GM21576 (cell line): Measurements from ENCODE around the gene TMCO6.
"Not testable (repeated sequence)": the region's sequence is repeated elsewhere in the genome, so short reads cannot be mapped to it uniquely, and the experiment has no call there.

Experiments used
- ATAC-seq: cut with Tn5 transposase; IDR thresholded peaks from one replicate; pipeline ENCODE4 v1.9.1; 2021; ENCODE audit warnings: mild to moderate bottlenecking, moderate library complexity; ENCODE audit not compliant: unreplicated experiment

Gene TMCO6

DNA sequence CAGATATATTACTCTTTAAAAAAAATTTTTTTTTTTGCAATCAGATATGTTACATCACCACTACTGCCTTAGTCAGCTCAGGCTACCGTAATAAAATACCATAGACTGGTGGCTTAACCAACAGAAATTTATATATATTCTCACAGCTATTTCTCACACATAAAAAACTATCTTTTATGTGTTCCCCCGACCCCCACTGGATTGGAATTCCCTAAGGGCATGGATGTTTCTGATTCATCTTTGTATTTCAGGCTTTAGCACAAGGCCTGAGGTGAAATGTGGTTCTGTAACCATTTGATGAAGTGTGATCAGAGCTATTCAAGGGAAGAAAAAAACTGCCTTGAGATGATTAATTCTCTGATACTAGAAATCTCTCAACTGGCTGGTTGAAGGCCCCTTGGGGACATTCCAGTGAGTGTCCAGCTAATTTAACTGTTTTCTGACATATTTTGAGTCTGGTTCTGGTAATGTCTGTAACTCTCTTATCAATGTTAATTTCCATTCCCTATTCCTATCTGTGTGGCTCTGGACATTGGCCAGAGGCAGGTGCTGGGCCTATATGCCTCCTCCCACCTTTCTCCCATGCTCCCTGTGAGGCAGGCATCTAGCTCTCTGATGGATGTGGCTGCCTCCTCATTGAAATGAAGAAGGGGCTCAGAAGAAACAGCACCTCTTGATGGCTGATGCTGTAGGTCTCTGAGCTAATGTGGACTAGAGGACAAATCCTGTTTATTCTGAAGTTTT, 8.8 kb upstream of the TMCO6 start:
- ATAC-seq: no peak

DNA sequence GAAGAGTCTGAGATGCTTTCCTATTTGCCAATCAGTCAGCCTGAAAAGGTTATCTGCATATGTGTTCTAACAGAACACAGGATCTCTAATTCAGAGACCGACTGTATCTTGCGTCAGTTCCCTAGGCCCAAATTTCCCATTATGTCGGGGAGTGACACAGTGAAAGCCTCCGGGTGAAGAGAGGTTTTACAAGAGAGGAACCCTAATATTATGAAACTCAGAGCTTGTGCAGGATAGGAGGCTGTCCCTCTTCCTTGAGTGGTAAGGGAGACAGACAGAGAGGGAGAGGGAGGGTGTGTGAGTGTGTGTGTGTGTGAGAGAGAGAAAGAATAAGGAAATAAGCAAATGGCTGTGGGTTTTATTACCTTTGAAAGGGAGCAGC, 8.2 kb upstream of the TMCO6 start:
- no peak for ATAC-seq

DNA sequence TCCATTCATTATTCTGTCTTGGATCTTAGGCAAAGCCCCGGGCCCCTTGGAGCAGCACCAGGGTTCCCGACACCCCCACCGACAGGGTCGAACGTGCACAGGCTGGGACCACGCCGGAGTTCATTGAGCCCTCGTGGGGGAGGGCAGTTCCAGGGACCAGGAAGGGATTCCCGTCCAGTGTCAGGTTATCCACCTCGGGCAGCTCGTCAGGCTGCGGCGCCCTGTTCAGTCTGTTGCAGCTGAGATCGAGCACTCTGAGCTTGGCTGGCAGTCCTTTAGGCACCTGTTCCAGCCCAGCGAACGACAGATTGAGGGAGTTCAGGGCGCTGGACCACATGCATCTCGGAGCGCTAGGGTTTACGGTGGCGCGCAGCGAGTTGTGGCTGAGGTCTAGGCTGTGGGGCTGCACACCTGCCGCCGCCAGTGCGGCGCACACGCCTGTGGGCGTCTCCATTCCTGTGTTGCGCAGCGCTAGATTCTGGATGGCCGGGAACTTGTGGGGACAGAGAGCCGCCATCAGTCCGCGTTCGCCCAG, 7.4 kb upstream of the TMCO6 start:
- ATAC-seq: no peak

DNA sequence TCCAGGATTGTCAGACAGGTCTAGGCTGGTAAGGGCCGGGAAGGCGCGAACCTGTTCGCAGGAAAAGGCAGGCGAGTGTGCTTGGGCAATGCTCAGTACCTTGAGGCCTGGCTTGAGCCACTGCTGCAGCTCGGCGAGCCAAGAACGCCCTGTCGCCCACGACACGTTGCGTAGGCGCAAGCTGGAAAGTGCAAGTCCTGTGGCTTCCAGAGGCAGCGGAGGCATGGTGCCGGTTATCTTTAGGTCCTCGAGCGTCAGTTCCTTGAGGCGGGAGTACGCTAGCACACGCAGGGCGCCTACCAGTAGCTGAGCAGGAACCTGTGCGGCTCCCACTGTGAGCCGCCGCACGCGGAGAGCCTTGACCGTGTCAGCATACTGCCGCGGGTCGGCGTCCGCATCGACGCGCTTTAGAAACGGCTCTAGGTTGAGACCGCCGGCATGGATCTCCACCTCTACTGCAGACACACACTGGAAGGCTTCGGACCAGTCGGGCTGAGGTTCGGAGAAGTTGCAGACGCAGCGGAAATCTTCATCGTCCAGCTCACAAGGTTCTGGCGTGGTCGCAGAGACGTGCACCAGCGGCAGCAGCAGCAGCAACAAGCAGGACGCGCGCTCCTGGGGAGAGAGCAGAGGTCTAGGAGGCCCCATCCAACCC, 6.8 kb upstream of the TMCO6 start:
- ATAC-seq: no peak

DNA sequence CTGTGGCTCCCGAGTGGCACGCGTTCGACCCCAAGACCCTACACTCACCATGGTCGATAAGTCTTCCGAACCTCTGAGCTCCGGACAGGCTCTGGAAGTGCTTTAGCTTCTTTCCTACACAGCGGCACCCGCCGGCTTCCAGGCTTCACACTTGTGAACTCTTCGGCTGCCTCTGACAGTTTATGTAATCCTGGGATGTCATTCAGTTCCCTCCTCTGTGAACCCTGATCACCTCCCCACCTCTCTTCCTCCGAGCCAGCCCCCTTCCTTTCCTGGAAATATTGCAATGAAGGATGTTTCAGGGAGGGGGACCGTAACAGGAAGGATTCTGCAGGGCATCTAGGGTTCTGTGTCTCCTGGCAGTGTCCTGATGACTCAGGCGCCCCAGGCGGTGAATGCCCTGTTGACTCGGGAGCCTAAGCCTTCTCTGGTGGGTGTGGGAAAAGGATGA, 6.2 kb upstream of the TMCO6 start, which contains the start of gene CD14:
Gene CD14 (minus strand): TSS at position 155 of the 451 bp plus-strand sequence. CDS start 104 bp downstream, at position 51.
- no peak for ATAC-seq

DNA sequence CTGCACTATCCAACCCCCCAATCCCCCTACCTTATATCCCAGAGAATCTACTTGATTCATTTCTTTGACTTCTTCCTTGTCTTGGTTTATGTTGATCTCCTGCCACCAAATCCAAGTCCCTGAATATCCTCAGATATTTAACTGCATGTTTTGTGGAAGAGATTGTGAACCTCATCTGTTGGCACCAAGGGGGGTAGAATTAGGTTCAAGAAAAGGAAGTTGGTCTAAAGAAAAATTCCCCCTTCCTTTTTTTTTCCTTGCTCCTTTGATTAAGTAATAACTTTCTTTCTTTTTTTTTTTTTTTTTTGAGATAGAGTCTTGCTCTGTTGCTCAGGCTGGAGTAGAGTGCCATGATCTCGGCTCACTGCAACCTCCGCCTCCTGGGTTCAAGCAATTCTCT, 5.8 kb upstream of the TMCO6 start:
- ATAC-seq: no peak

DNA sequence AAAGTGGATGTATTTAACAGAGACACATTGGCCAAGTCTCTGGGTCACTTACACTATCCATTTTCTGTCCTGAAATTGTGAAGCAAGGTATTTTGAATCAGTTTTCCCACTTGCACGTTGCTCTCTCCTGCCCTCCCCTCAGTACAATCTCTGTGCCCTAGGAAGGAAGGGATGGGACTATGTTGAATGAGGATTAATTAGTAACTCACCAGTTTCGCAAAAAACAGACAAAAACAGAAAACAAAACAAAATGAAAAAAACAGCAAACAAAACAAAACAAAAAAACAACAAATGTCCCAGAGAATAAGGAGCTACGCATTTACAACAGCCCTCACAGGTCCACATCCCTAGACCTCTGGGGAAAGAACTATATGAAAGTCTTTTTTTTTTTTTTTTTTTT, 5.1 kb upstream of the TMCO6 start:
- ATAC-seq: no peak

DNA sequence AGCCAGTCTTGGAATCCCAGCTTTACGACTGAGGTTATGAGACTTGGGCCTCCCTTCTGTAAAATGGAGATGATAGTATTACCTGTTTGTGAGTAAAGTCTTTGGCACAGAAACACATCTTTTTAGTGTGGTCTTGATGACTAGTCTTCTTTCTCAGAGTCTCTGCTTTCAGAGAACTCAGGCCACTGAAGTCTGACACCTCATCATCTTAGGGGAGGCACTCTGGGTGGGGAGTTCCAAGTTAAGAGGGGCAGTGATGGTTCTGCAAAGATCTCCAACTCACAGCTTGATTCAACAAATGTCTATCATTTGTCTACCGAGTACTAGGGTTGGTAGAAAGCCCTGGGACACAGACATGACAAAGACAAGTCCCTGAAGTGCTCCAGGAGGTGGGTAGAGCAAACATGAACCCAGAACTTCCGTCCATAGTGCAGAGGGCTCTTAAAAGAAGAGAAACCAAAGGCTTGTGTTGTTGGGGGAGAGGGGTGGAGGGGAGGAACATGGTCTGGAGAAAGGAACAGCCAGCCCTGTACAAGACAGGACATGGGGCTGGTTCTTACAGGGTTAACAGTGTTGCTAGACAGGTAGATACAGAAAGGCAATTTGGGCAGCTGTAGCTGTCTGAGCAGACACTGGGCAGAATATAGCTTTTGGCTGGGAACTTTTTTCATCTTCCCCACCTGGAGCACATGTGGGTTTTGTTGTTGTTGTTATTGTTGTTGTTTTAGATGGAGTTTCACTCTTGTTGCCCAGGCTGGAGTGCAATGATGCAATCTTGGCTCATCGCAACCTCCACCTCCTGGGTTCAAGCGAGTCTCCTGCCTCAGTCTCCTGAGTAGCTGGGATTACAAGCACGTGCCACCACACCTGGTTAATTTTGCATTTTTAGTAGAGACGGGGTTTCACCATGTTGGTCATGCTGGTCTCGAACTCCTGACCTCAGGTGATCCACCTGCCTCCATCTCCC, 3.7 kb upstream of the TMCO6 start:
- ATAC-seq: no peak

DNA sequence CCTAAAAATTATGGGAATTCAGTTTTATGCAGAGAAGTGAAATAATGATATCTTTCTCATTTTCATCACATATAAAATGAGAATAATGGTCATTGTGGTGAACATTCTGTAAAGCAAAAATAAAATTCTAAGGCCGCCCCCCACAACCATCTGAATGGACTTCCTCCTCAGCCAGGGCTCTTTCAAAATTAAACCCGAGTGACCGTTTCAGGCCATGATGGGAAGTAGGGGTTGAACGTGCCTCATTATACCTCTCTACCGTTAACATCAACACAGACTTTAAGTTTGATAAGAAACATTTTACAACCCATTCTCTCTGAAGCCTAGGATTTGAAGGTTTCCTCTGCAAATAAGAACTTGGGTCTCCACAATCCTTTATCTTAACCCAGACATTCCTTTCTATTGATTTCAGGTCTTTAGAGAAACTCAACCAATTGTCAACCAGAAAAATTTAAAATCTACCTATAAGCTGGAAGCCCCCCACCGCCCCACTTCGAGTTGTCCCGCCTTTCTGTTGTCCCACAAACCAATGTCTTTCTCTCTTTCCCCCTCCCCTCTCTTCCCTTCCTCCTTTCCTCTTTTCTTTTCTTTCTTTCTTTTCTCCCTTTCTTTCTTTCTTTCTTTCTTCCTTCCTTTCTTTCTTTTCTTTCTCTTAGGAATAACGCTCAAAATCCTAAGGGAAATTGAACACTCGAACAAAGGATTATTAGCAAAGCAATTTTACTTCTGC, 1.7 kb upstream of the TMCO6 start:
- no peak for ATAC-seq

DNA sequence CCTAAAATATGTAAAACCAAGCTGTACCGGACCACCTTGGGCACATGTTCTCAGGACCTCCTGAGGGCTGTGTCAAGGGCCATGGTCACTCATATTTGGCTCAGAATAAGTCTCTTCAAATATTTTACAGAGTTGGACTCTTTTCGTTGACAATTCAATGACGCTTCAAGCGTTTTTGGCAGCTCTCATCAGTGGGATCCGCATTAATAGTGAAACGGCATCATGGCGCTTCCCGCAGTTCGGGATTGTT, 428 bp upstream of the TMCO6 start:
- not testable (repeated sequence) for ATAC-seq

DNA sequence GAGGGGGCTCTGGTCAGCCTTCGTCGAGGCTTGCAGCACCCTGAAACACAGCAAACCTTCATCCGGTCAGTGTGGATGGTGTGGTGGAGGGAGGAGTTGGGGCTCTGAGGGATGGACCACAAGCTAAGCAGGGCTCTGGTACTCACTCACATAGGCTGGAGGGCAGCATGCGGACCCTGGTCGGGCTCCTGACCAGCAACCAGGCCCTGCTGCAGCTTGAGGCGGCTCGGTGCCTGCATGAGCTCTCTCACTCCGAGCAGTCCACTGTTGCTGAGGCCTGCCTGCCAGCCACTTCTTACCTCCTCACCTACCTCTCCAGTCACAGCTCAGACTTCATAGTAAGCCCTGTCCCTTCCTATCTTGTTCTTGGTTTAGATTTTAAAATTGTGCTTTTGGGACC, 2.5 kb downstream of the TMCO6 start:
- no peak for ATAC-seq

DNA sequence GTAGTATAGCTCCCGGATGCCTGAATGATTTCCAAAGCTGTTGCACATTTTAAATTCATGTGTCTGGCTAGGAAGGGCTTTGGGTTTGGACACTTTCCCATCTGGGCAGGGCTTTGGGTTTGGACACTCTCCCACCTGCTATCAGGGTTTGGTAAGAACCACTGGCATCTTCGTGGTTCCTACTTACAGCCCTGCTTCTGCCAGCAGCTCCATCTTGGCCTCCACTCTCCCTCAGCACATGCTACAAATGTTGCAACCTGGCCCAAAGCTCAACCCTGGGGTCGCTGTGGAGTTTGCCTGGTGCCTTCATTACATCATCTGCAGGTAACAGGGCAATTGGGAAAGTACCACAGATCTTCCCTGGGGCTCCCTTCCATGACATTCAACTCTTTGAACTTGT, 3.5 kb downstream of the TMCO6 start:
- no peak for ATAC-seq

DNA sequence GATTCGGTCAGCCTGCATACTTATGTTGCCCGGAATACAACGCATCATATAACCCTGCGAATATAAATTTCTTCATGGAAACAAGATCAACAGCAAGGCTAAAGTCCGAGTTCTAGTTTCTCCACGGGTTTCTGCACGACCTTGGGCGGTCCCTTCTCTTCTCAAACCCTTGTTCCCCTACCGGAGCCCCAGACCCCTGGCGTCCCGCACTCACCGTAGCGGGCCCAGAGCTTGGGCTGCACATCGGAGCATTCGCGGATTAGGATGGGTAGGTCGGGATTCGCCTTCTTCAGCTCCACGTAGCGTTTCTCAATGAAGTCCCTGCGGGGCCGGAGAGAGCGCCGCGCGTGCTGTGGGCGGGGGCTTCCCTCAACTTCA, 7.8 kb downstream of the TMCO6 start:
- ATAC-seq: no peak

DNA sequence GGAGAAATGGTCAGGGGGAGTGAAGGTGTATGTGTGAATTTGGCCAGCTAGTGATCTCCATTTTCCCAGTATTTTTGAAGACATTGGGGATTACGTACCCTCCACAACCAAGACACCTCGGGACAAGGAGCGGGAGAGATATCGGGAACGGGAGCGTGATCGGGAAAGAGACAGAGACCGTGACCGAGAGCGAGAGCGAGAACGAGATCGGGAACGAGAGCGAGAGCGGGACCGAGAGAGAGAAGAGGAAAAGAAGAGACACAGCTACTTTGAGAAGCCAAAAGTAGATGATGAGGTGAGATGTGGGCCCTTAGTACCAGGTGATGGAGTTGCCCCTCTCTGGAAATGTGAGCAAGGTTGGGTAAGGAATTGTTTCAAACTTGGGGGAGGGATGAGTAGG, 19.6 kb downstream of the TMCO6 start:
- ATAC-seq: no peak

DNA sequence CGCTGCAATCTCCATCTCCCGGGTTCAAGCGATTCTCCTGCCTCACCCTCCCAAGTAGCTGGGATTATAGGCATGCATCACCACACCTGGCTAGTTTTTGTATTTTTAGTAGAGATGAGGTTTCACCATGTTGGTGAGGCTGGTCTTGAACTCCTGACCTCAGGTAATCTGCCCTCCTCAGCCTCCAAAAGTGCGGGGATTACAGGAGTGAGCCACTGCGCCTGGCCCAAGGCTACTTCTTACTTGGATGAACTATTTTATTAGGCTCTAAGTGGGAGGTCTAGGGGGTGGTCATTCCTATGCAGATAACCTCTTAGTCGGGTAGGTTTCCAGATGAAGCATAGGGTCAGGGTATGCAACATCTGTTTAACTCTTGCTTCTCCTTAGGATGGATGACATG, 21.1 kb downstream of the TMCO6 start:
- ATAC-seq: not testable (repeated sequence)

DNA sequence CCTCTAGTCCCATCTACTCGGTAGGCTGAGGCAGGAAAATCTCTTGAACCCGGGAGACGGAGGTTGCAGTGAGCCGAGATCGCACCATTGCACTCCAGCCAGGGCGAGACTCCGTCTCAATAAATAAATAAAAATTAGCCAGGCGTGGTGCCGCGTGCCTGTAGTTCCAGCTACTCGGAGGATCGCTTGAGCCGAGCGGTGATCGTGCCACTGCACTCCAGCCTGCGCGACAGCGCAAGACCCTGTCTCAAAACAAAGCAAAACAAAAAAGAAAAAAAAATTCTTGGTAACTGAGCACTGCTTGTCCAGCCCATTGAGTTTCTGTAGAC, 24.7 kb downstream of the TMCO6 start:
- ATAC-seq: no peak

DNA sequence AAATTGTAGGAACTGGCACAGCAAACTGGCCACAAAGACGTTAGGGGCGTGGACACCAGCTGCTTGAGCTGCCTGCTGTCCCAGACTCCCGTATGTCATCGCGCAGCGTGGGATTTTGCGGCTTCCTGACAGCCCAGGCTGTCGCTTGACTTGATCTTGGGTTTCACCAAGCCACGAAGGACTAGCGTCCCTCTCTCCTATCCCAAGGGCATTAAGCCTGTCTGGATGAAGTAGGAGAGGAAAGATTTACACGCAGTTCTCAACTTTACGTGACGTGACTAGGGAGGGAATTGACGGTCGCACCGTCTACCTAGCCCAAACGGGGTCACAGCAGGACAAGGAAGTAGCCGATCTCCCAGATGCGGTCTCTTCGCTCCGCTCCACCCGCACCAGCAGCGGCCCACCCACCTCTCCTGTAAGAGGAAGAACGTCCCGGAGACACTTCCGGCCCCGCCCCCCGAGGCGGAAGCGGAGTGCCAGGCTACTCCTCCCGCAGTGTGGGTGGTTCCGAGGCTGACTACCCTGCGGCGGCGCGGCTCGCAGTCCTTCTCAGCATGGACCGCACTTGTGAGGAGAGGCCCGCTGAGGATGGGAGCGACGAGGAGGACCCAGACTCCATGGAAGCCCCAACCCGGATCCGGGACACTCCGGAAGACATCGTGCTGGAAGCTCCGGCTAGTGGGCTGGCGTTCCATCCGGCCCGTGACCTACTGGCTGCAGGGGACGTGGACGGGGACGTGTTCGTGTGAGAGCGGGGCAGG, 25.3 kb downstream of the TMCO6 start, which contains the start of gene WDR55:
Gene WDR55 (plus strand): TSS at position 546 of the 761 bp plus-strand sequence. CDS start 9 bp downstream, at position 555.
- ATAC-seq: peak; percentile 97

DNA sequence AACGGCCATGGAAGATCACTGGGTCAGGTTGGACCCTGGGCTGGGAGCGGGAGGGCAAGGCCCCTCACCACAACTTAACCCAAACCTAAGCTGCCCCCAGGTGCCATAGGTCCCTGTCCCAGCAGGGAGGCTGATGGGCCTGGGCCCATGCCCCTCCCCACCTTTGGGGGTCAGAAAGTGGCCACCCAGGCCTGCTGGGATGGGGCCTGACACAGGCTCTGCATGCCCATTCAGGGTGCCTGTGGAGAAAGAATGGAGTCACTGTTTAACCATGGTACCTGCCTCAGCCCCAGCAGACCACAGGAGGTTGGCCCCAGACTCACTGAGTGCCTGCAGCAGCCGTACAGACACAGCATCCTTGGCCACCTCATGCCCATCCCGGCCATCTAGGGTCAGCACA, 31.8 kb downstream of the TMCO6 start:
- ATAC-seq: not testable (repeated sequence)

DNA sequence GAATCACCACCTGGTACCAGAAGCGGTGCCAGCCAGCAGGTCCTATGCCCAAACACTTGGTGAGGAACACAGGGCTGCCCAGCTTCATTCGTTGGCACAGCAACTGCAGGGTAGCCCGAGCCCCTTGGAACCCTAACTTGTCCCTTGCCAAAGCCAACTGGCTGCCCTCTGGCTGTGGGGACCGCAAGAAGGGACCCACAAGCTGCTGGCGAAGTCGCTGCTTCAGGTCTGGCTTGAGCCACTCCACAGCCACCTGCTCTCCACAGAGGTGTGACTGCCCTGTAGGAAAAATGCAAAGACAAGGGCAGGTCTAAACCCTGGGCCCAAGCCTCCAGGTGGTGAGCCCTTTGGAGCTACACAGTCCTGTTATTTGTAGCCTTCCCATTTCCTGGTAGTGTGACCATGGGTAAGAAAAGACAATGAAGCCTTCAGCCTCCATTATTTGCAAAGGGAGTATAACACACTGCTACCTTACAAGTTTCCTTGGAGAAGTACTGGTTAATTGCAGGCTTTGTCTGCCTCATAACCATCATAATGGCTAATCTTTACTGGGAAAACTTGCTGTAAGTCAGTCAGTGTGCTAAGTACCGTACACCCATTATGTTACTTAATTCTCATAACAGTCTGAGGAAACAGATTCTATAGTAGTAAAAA, 32.3 kb downstream of the TMCO6 start:
- no peak for ATAC-seq
